IMR-90 (cell line): ENCODE measurements around the gene CARTPT. TPM values are rescaled to one million over a fixed set of nuclear protein-coding genes. Genes with fewer than 3 reads are reported as not detected.

Experiments used
- ATAC-seq: fragments of 200-7000 bp; cut with Tn5 transposase; 2 replicates; pipeline ENCODE4 v1.9.1; 2020; ENCODE audit warnings: low read depth, mild to moderate bottlenecking, moderate library complexity
- BruUV-seq: library from RNA; stranded (reverse); fragments of 400-500 nt; replicated peaks from 2 replicates; lab custom pipeline; 2021; lab: Mats Ljungman, UMichigan
- CTCF ChIA-PET: fragments of 300-600 bp; formaldehyde crosslinking; extraction: SDS; loops from one replicate; lab custom pipeline; 2021; ENCODE audit warnings: antibody characterized with exemption; lab: Yijun Ruan, JAX
- POLR2A ChIA-PET: fragments of 300-600 bp; sonication (Branson Sonifier 250); formaldehyde crosslinking; loops from one replicate; lab custom pipeline; 2022; ENCODE audit warnings: antibody characterized with exemption; ENCODE audit not compliant: unreplicated experiment; lab: Charles Lee
- DNase-seq: peaks from one replicate; pipeline ENCODE4 v3.0.0; 2013
- H2AFZ ChIP-seq: replicated peaks from 2 replicates; pipeline ENCODE3; 2013; ENCODE audit warnings: low read length, mild to moderate bottlenecking; ENCODE audit not compliant: poor library complexity
- H2AK5ac ChIP-seq: 2 replicates; pipeline ENCODE4 v1.6.1; 2013; ENCODE audit warnings: low read depth, low read length, inconsistent platforms
- H2AK9ac ChIP-seq: replicated peaks from 2 replicates; pipeline ENCODE3; 2013; ENCODE audit warnings: mild to moderate bottlenecking, low read depth, low read length, moderate library complexity; ENCODE audit not compliant: poor library complexity
- H2BK120ac ChIP-seq: 2 replicates; pipeline ENCODE4 v1.6.1; 2013; ENCODE audit warnings: low read depth, low read length, inconsistent platforms
- H2BK15ac ChIP-seq: 3 replicates; pipeline ENCODE4 v1.6.1; 2013; ENCODE audit warnings: low read depth, low read length, inconsistent platforms
- H2BK20ac ChIP-seq: 2 replicates; pipeline ENCODE4 v1.6.1; 2013; ENCODE audit warnings: low read depth, mild to moderate bottlenecking, inconsistent platforms, low read length, moderate library complexity
- H2BK5ac ChIP-seq: 2 replicates; pipeline ENCODE4 v1.6.1; 2013; ENCODE audit warnings: mild to moderate bottlenecking, low read depth, low read length, inconsistent platforms; ENCODE audit not compliant: poor library complexity, severe bottlenecking
- H3K14ac ChIP-seq: replicated peaks from 2 replicates; pipeline ENCODE4 v1.6.1; 2013; ENCODE audit warnings: low read depth, low read length, inconsistent platforms
- H3K18ac ChIP-seq: 2 replicates; pipeline ENCODE4 v1.6.1; 2013; ENCODE audit warnings: low read depth, low read length, control low read depth
- H3K23ac ChIP-seq: 2 replicates; pipeline ENCODE4 v1.6.1; 2013; ENCODE audit warnings: low read depth, low read length, inconsistent platforms
- H3K27ac ChIP-seq: 2 replicates; pipeline ENCODE4 v1.5.1; 2013; ENCODE audit warnings: mild to moderate bottlenecking, control low read depth, low read length; ENCODE audit not compliant: insufficient read depth
- H3K27me3 ChIP-seq: 2 replicates; pipeline ENCODE4 v1.6.1; 2013; ENCODE audit warnings: low read length; ENCODE audit not compliant: control insufficient read depth, insufficient read depth
- H3K36me3 ChIP-seq: 2 replicates; pipeline ENCODE4 v1.6.1; 2013; ENCODE audit warnings: low read length, mixed read lengths; ENCODE audit not compliant: control insufficient read depth, insufficient read depth
- H3K4ac ChIP-seq: 2 replicates; pipeline ENCODE4 v1.6.1; 2013; ENCODE audit warnings: low read depth, low read length, inconsistent platforms
- H3K4me1 ChIP-seq: 2 replicates; pipeline ENCODE4 v1.6.1; 2013; ENCODE audit warnings: low read length, mixed read lengths; ENCODE audit not compliant: control insufficient read depth, insufficient read depth
- H3K4me2 ChIP-seq: 2 replicates; pipeline ENCODE4 v1.6.1; 2013; ENCODE audit warnings: low read depth, mild to moderate bottlenecking, control low read depth, low read length, moderate library complexity
- H3K4me3 ChIP-seq: 2 replicates; pipeline ENCODE4 v1.5.1; 2013; ENCODE audit warnings: low read depth, mild to moderate bottlenecking, control low read depth, low read length, moderate library complexity; ENCODE audit not compliant: insufficient read depth
- H3K56ac ChIP-seq: 2 replicates; pipeline ENCODE4 v1.6.1; 2013; ENCODE audit warnings: low read length, inconsistent platforms; ENCODE audit not compliant: insufficient read depth; ENCODE audit errors: extremely low read depth
- H3K79me1 ChIP-seq, 2 experiments: 2 replicates each; pipeline ENCODE4 v1.6.1; 2013; ENCODE audit warnings: low read length in 2 of 2, inconsistent platforms in 1 of 2, low read depth in 1 of 2
- H3K9ac ChIP-seq: 2 replicates; pipeline ENCODE4 v1.6.1; 2013; ENCODE audit warnings: low read depth, low read length, control low read depth
- H3K9me1 ChIP-seq: 2 replicates; pipeline ENCODE4 v1.6.1; 2013; ENCODE audit warnings: low read length, inconsistent platforms; ENCODE audit not compliant: insufficient read depth
- H3K9me3 ChIP-seq: 2 replicates; pipeline ENCODE4 v1.6.1; 2013; ENCODE audit warnings: low read length; ENCODE audit not compliant: control insufficient read depth, insufficient read depth
- H4K20me1 ChIP-seq: 2 replicates; pipeline ENCODE4 v1.6.1; 2013; ENCODE audit warnings: low read length, inconsistent platforms; ENCODE audit not compliant: insufficient read depth
- H4K5ac ChIP-seq: 2 replicates; pipeline ENCODE4 v1.6.1; 2013; ENCODE audit warnings: mild to moderate bottlenecking, low read depth, low read length, control low read depth
- H4K8ac ChIP-seq, 2 experiments: 2 replicates each; pipeline ENCODE4 v1.6.1; 2013; ENCODE audit warnings: low read depth in 2 of 2, low read length in 2 of 2, control low read depth in 1 of 2, inconsistent platforms in 1 of 2
- H4K91ac ChIP-seq: 2 replicates; pipeline ENCODE4 v1.6.1; 2013; ENCODE audit warnings: low read depth, low read length, inconsistent platforms; ENCODE audit not compliant: insufficient read depth
- BHLHE40 ChIP-seq: fragments of 150-350 bp; IDR thresholded peaks from 2 replicates; pipeline ENCODE4 v1.6.1; 2016; ENCODE audit warnings: mild to moderate bottlenecking, low read depth, low read length
- CTCF ChIP-seq: conservative IDR thresholded peaks from 2 replicates; pipeline ENCODE4 v1.5.1; 2012; ENCODE audit warnings: mild to moderate bottlenecking, low read depth, low read length, improper control_type of control experiment
- FOS ChIP-seq: fragments of 150-350 bp; IDR thresholded peaks from 2 replicates; pipeline ENCODE4 v1.6.1; 2016; ENCODE audit warnings: low read depth, low read length
- MAFK ChIP-seq: IDR thresholded peaks from 2 replicates; pipeline ENCODE4 v1.6.1; 2012; ENCODE audit warnings: low read depth, low read length, improper control_type of control experiment
- MXI1 ChIP-seq: IDR thresholded peaks from 2 replicates; pipeline ENCODE4 v1.6.1; 2012; ENCODE audit warnings: low read depth, mild to moderate bottlenecking, low read length, moderate library complexity, borderline replicate concordance
- NFE2L2 ChIP-seq: fragments of 150-350 bp; IDR thresholded peaks from 2 replicates; pipeline ENCODE4 v1.6.1; 2016; ENCODE audit warnings: low read depth, mild to moderate bottlenecking, low read length
- POLR2A ChIP-seq: IDR thresholded peaks from 2 replicates; pipeline ENCODE4 v1.6.1; 2012; ENCODE audit warnings: mild to moderate bottlenecking, low read depth, low read length
- RAD21 ChIP-seq: IDR thresholded peaks from 2 replicates; pipeline ENCODE4 v1.6.1; 2012; ENCODE audit warnings: low read length, improper control_type of control experiment
- RCOR1 ChIP-seq: IDR thresholded peaks from 2 replicates; pipeline ENCODE4 v1.6.1; 2012; ENCODE audit warnings: mild to moderate bottlenecking, low read length, improper control_type of control experiment; ENCODE audit not compliant: insufficient replicate concordance
- RFX5 ChIP-seq: IDR thresholded peaks from 2 replicates; pipeline ENCODE4 v1.8.0; 2012; ENCODE audit warnings: low read depth, mild to moderate bottlenecking, low read length, moderate library complexity
- SMC3 ChIP-seq: fragments of 150-350 bp; IDR thresholded peaks from 2 replicates; pipeline ENCODE4 v1.6.1; 2016; ENCODE audit warnings: low read depth, mild to moderate bottlenecking, antibody characterized with exemption, low read length, moderate library complexity
- USF2 ChIP-seq: fragments of 150-350 bp; IDR thresholded peaks from 2 replicates; pipeline ENCODE4 v1.6.1; 2017; ENCODE audit warnings: mild to moderate bottlenecking, antibody characterized with exemption, low read length, low read depth
- WGBS, 2 experiments: methylation state at CpG; one replicate each; pipeline versions ENCODE4 v1.1.5 to v1.1.7; 2013; ENCODE audit warnings: missing lambda C conversion rate in 2 of 2; ENCODE audit not compliant: insufficient read length in 1 of 2; ENCODE audit errors: extremely low coverage in 2 of 2; 5-methylcytosine and 5-hydroxymethylcytosine counted together
- dilution Hi-C: fragments of 300-500 bp; cut with HindIII; formaldehyde crosslinking; loops from one replicate; pipeline ENCODE4 v1.14.3; 2018; ENCODE audit warnings: low sequenced_read_pairs; ENCODE audit not compliant: unreplicated experiment
- in situ Hi-C: fragments of 300-500 bp; cut with MboI; formaldehyde crosslinking; loops from 3 replicates; pipeline ENCODE4 v1.14.3; 2019; ENCODE audit warnings: low sequenced_read_pairs, inconsistent platforms, mixed read lengths
- intact Hi-C: fragments of 100-400 bp; cut with micrococcal nuclease; formaldehyde crosslinking; loops from 2 replicates; pipeline ENCODE4 v1.10.0; 2022
- polyA plus RNA-seq, 3 experiments: library from polyadenylated mRNA; depleted of rRNA; stranded (reverse); fragments of >200 nt; gene quantifications; 2 replicates each; pipeline ENCODE4 v1.2.3, GENCODE V29; 2012; ENCODE audit warnings: low replicate concordance in 1 of 3
- total RNA-seq: library from RNA; depleted of rRNA; stranded (reverse); fragments of >200 nt; gene quantifications from 2 replicates; pipeline ENCODE4 v1.2.3, GENCODE V29; 2012

CARTPT gene
- total and polyA plus RNA-seq, 2 of the 4 experiments (the other 2 are of a cell fraction), result not detected

DNA sequence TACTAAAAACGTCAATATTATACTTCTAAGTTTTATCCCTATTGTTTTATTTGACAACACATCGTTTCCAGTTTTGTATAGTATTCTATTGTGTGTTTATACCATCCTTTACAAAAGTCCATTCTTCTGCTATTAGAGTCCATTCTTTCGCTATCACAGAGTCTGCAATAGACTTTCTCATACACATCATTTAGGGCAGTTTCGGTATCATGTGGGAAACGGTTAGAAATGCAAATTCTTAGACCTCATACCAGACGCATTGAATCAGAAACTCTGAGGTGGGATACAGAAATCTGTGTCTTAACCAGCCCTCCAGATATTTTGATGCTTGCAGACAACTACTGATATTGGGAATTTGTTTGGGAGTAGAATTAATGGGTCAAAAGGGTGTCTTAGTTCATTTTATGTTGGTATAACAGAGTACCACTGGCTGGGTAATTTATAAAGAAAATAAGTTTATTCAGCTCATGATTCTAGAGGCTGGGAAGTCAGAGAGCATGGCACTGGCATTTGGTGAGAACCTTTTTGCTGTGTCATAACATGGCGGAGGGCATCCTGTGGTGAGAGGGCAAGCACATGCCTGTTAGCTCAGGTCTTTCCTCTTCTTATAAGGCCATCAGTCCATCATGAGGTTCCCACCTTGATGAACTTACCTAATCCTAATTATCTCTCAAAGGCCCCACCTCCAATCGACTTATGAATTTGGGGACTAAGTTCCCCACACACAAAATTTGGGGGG lies 21.1 kb downstream of the CARTPT start:
- TF ChIP-seq MAFK (no peak), NFE2L2 (no peak), RAD21 (no peak), FOS (no peak), RFX5 (no peak), SMC3 (no peak), USF2 (no peak), BHLHE40 (no peak), CTCF (no peak), RCOR1 (no peak), MXI1 (no peak), POLR2A (no peak)
- Histone ChIP-seq H2BK120ac (no peak overlapping the region), H3K14ac (no peak overlapping the region), H2BK5ac (no peak overlapping the region), H3K9ac (no peak overlapping the region), H3K4me3 (no peak overlapping the region), H4K8ac (no peak overlapping the region), H2BK20ac (no peak overlapping the region), H2AK5ac (no peak overlapping the region), H3K4me1 (no peaks in the 10 kb centered on the region), H2BK15ac (no peak overlapping the region), H2AK9ac (no peak overlapping the region), H2AFZ (no peak overlapping the region), H4K91ac (no peak overlapping the region), H3K56ac (no peak overlapping the region), H3K4me2 (no peak overlapping the region), H3K36me3 (no peaks in the 10 kb centered on the region), H3K4ac (no peak overlapping the region), H3K23ac (no peak overlapping the region), H3K79me1 (no peaks in the 10 kb centered on the region), H3K27ac (no peak overlapping the region), H3K18ac (no peak overlapping the region), H3K27me3 (peaks cover 3% of the 10 kb centered on the region; the same call in 1 of the 2 replicates), H3K9me3 (no peaks in the 10 kb centered on the region), H3K9me1 (no peaks in the 10 kb centered on the region), H4K20me1 (no peaks in the 10 kb centered on the region), H4K5ac (no peak overlapping the region)
- intact Hi-C loops, result no loop called here
- in situ Hi-C loops, result no loop called here
- ATAC-seq (no peak), DNase-seq (no peak)
- ChIA-PET POLR2A (no interaction called here), CTCF (no interaction called here)
- no CpG with 5 or more reads among the region's 8 CpGs for WGBS, 2 experiments
- dilution Hi-C loops, result no loop called here
- no TSS peak for BruUV-seq
